Left ventricle myocardium superior (tissue), 1 donor: Measurements from ENCODE around the gene BICRA. TPM values are rescaled to one million over a fixed set of nuclear protein-coding genes. Genes with fewer than 3 reads are reported as not detected.

Experiments
- ATAC-seq: fragments of 200-7000 bp; cut with Tn5 transposase; one replicate; pipeline ENCODE4 v1.9.1; 2020; ENCODE audit warnings: mild to moderate bottlenecking, moderate library complexity
- DNase-seq: peaks from one replicate; pipeline ENCODE4 v3.0.0-alpha.2; 2020
- intact Hi-C: fragments of 100-400 bp; cut with micrococcal nuclease; formaldehyde crosslinking; loops from one replicate; pipeline ENCODE4 v1.11.0; 2022
- total RNA-seq: library from RNA; stranded (reverse); fragmentation: NEBNext Ultra II Directional; extraction: Animal tissue kit (Norgen Biotek cat#: 25700); gene quantifications from one replicate; pipeline ENCODE4 v1.2.1, GENCODE V29; 2021
- donor health status: DM: no; HTN: yes; CAD: no; lungs with severe emphysema.

BICRA gene
- total RNA-seq, 1 donor from 2014 or later: 9.5 TPM

DNA sequence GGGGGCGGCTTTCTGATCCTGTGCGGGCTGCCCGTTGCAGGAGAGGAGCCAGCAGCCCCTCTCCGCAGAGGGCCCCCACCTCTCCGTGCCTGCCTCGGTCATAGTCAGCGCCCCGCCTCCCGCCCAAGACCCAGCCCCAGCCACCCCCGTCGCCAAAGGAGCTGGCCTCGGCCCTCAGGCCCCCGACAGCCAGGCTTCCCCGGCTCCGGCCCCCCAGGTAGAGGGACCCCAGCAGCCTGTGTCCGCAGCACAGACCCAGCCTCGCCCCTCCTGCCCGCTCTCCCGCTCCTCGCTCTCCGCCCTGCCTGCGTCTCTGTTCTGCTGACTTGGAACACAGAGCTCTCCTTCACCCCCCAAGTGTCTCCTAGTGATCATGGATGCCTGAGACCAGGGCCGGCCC lies 73.0 kb downstream of the BICRA start:
- DNase-seq: no peak
- ATAC-seq: peak; percentile 6
- intact Hi-C loops: no loop called here

DNA sequence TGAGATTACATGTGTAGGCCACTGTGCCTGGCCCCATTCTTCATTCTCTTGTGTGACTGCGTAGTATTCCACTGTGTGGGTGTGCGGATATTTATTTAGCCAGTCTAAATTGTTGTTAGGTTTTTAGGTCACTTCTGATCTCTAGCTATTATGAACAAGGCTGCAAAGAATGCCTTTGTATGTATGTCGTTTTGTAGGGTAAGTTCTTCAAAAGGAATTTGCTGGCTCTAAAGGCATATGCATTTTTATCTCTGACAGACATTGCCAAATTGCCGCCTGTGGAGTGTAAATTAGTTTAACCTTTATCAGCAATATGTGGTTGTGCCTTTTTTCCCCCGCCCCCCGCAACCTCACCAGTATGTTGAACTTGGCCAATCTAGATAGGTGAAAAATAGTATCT lies 74.0 kb downstream of the BICRA start:
- DNase-seq: no peak
- ATAC-seq: no peak
- intact Hi-C loops: no loop called here

DNA sequence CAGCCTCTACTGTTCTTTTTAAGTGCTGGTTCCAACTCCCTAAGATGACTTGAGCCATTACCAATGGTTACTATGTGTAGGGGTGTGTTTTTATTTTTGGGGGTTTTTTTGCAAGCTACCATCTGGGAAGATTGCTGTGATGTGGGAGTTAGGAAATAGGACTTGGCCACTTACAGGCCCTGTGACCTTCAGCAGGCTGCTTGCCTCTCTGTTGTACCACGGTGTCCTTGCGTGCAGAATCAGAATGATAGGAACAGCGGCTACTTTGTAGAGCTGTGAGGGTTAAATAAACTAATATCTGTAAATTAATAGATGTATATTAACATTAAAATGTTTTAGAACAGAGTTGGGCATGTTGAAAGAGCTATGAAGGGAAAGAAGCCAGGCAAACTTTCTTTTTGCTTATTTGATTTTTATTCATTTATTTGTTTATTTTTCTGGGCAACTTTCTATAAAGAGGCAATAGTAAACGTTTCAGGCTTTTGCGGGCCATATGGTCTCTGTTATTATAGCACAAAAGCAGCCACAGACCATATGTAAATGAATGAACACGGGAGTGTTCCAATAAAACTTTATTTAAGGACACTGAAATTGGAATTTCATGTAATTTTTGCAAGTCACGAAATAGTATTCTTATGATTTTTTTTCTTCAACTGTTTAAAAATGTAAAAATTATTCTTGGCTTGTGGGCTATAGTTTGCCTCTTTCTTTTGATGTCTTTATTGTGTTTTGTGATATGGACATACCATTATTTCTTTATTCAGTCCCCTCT lies 77.9 kb downstream of the BICRA start:
- DNase-seq: no peak
- intact Hi-C loops: no loop called here

DNA sequence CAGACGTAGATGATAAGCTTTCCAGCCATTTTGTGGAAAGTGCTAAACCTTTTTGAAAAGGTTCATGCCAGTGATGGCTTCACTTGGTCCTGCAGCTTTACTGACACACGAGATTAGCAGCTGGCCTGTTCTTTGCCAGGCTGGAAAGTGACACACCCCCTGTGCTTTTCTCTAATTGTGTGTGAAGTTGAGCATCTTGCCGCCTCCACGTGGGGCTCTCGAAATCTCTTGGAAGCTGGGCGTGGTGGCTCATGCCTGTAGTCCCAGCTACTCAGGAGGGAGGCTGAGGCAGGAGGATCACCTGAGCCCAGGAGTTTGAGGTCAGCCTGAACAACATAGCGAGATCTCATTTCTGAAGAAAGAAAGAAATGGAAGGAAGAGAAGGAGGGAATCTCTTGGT lies 79.0 kb downstream of the BICRA start:
- intact Hi-C loops: no loop called here
- DNase-seq (no peak), ATAC-seq (no peak)

More for the DNA sequence above, 77.9 kb downstream of the BICRA start:
- ATAC-seq: no peak

DNA sequence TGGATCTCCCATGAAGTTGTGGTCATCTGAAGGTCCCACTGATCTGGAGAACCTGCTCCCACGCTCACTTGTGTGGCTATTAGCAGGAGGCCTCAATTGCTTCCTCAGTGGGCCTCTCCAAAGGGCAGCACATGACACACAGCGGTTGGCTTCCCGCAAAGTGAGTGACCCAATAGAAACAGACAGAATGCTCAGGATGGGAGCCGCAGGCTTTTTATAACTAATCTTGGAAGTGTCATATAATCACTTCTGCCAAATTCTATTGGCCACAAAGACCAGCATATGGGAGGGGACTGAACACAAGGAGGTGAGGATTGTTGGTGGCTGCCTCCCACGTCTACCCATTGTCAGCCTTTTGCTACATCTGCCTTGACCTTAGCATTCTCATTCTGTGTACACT lies 82.2 kb downstream of the BICRA start:
- intact Hi-C loops: no loop called here
- ATAC-seq (no peak), DNase-seq (no peak)

DNA sequence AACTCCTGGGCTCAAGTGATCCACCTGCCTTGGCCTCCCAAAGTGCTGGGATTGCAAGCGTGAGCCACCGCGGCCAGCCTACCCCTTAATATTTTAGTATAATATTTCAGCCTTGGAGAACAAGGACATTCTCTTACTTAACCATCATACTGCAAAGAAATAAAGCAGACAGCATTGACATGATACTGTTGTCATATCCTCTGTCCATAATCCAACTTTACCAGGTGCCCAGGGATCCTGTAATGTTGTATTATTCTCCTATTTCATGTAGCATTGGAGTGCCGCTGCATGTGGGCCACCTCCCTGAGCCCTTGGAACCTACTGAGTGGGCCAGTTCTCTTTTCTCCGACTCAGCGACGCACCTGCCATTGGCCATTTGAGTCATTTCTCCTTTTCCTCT lies 82.8 kb downstream of the BICRA start:
- intact Hi-C loops: no loop called here
- no peak for ATAC-seq
- no peak for DNase-seq

DNA sequence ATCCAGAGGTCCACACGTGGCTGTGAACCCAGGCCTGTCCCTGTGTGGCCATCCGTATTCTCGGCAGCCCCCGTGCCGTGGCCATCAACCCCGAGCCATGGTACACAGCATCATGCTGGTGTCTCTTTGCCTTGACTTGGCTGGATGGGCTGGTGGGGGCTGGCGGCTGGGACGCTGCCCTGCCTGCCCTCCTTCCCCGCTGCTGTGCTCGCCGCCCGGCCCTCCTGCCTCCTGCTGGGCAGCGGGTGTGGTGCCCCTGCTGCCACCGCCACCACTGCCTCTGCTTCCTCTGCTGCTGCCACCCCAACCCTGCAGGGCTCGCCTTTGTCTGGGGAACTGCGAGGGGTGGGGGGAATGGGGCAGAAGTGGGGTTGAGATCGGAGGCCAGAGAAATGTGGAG lies 84.6 kb downstream of the BICRA start:
- DNase-seq (no peak), ATAC-seq (no peak)
- intact Hi-C loops: no loop called here

DNA sequence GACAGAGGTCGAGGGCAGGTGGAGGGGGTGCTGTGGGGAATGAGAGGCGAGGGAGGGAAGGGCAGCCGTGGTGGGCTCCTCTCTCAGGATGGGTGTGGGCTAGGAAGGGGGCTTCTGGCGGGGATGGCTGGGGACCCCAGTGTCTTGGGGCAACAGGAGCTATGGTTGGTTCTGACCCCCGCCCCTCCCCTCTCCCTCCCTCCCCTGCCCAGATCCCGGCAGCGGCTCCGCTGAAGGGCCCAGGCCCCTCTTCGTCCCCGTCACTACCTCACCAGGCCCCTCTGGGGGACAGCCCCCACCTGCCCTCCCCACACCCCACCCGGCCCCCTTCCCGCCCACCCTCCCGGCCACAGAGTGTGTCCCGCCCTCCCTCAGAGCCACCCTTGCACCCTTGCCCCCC lies 85.0 kb downstream of the BICRA start:
- intact Hi-C loops: no loop called here
- no peak for DNase-seq
- ATAC-seq: no peak

DNA sequence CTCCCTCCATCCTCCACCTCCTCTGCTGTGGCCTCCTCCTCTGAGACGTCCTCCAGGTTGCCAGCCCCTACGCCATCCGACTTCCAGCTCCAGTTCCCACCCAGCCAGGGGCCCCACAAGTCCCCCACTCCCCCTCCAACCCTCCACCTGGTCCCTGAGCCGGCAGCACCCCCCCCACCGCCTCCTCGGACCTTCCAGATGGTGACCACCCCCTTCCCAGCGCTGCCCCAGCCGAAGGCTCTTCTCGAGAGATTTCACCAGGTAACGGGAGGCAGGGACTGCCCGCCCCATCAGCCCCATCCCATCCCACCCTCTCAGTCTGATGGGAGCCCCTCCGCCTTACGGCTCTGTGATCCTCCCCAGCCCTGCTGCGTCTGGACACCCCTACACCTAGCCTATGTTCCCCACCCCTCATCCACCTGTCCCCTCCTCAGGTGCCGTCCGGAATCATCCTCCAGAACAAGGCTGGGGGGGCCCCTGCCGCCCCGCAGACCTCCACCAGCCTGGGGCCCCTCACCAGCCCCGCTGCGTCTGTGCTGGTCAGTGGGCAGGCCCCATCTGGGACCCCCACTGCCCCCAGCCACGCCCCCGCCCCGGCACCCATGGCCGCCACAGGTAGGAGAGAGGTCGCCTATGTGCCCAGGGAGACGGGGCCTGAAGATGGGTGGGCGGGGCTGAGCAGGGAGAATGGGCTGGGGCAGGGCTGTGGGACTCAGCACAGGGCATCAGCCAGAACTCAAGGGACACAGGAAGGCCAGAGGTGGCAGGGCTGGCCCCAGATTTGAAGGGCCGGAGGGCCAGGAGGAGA lies 85.7 kb downstream of the BICRA start:
- DNase-seq: no peak
- intact Hi-C loops: no loop called here
- no peak for ATAC-seq

DNA sequence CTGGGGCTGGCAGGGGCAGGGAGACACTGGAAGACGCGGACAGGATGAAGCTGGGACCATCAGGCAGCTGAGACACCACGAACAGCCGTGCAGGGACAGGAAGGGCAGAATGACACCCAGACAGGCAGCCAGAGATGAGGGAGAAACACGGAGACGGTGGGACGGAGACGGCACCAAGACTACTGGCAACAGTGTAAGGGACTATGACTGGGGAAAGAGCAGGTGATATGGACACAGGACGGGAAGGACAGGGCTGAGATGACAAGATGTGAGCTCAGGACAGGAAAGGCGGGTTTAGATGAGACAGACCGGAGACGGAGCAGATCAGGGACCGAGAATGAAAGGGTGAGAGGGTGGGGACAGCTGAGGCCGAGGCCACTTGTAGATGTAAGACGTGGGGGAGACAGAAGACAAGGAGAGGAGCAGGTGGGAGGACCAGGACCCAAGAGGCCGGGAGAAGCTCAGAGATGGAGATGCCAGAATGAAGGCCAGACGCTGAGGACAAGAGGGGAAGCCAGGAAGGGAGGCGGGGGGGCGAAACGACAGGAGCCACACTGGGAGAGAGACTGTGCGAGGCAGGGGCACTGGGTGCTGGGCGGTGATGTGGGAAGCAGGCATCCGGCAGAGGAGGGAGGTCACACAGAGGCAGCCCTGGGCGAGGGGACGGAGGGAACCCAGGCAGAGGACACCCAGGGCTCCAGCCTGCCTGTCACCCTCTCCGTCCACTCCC lies 86.8 kb downstream of the BICRA start:
- no peak for ATAC-seq
- intact Hi-C loops: no loop called here
- no peak for DNase-seq

DNA sequence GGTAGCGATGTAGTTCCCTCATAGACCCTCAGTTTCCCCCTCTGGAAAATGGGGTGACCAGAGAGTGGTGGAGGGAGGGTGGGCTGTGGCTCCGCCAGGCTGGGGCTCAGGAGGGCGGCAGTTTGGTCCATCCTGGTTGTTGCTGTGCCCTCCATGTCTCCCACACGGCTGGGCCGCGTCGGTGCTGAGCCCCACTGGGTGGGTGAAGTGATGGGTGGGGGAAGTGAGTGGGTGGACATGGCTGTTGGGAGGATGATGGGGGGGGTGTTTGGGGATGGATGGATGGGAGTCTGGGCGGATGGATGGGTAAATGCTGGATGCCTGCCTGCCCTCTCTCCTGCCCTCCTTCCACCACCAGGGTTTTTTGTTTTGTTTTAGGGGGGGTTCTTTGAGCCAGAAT lies 87.7 kb downstream of the BICRA start:
- DNase-seq (no peak), ATAC-seq (no peak)
- intact Hi-C loops: no loop called here

DNA sequence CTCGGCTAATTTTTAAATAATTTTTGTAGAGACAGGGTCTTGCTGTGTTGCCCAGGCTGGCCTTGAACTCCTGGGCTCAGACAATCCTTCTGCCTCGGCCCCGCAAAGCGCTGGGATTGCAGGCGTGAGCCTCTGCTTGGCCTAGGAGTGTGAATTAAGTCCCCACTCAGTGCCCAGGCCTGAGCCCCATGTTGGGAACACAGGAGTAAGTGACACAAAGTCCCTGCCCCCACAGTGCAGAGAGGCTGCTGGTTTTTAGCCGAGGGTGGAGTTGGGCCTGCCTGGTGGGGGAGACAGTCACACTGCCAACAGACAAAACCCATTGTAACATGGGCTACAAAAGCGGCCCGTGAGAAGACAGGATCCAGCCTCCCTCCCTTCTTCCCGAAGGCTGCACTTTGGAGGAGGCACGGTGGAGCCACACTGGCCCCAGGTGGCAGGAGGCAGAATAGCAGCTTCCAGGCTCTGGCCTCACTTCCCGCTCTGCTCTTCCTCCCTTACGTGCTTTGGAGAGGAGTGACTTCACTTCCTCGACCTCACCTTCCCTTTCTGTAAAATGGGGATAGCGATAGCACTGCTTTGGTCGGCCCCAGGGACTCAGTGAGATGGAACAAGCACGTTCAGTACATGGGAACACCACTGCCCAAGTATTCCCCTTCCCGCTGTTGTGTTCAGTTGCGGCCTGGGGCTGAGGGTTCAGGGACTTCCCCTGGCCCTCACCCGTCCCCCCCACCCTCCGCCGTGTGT lies 89.1 kb downstream of the BICRA start:
- DNase-seq (peak; percentile 79), ATAC-seq (peak; percentile 88)
- intact Hi-C loops: no loop called here

DNA sequence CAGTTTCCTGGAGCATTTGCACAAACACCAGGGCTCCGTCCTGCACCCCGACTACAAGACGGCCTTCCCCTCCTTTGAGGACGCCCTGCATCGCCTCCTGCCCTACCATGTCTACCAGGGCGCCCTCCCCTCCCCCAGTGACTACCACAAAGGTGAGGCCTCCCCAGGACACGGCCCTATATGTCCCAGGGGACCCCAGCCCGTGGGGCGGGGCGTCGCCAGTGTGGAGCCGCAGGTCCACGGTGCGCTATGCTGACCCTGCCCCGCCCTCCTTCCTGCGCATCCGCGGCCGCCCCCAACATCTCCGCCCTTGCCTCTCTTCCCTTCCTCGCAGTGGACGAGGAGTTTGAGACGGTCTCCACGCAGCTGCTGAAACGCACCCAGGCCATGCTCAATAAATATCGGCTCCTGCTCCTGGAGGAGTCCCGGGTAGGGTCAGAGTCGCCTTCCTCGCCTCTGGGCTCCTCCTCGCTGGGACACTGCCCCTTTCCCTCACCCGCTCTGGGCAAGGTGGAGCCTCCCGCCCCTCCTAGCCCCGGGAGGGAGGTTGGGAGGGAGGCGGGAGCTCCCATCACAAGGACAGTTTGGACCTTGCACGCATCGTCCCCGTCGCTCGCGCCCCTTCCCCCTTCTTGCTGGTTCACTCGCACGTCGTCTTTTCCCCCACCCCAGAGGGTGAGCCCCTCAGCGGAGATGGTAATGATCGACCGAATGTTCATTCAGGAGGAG lies 89.9 kb downstream of the BICRA start:
- peak; percentile 6 for ATAC-seq
- no peak for DNase-seq
- intact Hi-C loops: no loop called here

DNA sequence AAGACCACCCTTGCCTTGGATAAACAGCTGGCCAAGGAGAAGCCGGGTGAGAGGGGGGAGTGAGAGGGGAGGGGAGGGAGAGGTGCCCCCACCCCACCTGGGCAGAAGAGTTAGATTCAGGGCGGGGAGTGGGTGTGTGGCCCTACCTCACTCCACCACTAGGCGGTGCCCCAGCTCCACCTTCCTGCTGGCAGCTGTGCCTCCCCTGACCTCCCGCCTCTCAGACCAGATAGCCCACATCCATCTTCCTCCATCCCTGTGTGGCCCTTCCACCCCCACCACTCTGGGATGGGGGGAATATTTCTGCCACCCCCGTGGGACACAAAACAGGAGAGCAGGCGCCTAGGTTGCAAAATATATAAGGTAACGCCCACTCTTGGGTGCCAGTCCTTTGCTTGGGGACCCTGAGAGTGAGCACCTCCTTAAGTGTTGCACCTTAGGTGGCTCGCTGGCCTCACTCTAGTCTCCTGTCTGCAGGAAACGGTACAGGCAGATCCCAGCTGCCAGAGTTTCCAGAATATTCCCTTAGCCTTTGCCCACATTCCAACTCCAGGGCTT lies 90.5 kb downstream of the BICRA start:
- ATAC-seq: peak; percentile 48
- DNase-seq: peak; percentile 65
- intact Hi-C loops: no loop called here

DNA sequence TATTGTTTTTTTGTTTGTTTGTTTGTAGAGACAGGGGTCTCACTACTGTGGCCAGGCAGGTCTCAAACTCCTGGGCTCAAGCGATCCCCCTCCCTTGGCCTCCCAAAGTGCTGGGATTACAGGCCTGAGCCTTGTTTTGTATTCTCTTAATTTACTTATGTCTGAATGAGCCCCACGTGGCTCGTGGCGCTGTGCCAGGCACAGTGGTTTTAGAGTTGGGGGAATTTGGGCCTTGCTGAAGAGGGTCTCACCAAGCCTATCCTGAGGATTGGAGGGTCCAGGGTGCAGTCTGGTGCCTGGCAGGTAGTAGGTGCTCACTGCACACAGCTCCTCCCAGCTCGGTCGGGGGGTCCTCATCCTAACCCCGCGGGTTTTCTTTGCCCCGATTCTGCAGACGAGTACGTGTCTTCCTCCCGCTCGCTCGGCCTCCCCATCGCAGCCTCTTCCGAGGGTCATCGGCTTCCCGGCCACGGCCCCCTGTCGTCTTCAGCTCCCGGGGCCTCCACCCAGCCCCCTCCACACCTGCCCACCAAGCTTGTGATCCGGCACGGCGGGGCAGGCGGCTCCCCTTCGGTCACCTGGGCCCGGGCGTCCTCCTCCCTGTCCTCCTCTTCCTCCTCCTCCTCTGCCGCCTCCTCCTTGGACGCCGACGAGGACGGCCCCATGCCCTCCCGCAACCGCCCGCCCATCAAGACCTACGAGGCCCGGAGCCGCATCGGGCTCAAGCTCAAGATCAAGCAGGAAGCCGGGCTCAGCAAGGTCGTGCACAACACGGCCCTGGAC lies 92.2 kb downstream of the BICRA start:
- ATAC-seq: no peak
- no peak for DNase-seq
- intact Hi-C loops: no loop called here

DNA sequence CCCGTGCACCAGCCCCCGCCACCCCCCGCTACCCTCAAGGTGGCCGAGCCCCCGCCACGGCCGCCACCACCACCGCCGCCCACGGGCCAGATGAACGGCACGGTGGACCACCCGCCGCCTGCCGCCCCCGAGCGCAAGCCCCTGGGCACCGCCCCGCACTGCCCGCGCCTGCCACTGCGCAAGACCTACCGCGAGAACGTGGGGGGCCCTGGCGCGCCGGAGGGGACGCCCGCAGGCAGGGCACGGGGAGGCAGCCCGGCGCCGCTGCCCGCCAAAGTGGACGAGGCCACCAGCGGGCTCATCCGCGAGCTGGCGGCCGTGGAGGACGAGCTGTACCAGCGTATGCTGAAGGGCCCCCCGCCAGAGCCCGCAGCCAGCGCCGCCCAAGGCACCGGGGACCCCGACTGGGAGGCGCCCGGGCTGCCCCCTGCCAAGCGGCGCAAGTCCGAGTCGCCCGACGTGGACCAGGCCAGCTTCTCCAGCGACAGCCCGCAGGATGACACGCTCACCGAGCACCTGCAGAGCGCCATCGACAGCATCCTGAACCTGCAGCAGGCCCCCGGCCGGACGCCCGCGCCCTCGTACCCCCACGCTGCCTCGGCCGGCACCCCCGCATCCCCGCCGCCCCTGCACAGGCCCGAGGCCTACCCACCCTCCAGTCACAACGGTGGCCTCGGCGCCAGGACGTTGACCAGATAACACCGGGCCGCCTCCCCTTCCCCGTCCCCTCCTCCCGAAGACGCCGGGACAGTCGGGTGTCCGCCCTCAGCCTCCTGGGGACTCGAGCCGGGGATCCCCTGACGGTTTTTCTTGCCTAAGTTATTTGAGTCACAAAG lies 93.0 kb downstream of the BICRA start:
- intact Hi-C loops: no loop called here
- DNase-seq (no peak), ATAC-seq (no peak)

DNA sequence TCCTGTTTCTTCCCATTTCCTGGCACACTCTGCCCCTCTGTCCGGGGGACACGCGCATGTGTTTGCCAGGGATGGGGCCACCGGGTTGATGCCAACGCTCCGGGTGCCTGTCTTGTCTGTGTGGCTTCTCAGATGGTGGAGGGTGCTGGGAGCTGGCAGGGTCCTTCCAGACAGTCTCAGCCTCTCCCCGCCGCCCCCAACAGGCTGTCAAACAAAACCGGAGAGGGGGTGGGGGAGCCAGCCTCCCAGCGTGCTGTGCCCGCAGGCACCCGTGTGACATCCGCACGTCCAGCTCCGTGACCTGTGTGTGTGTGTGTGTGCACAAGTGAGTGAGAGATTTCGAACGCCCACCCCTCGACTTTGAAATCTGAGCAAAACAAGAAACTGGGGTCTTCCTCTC lies 93.7 kb downstream of the BICRA start:
- intact Hi-C loops: no loop called here
- ATAC-seq: no peak
- no peak for DNase-seq
